CD4-positive, alpha-beta T cell (primary cell): ENCODE results near the gene CTNNA1. TPM values are rescaled to one million over a fixed set of nuclear protein-coding genes. Genes with fewer than 3 reads are reported as not detected.

ENCODE experiments used
- ATAC-seq: fragments of 200-7000 bp; cut with Tn5 transposase; one replicate; pipeline ENCODE4 v1.10.0; 2022; ENCODE audit warnings: mild to moderate bottlenecking; ENCODE audit not compliant: poor library complexity
- CTCF ChIA-PET: fragments of 350-600 bp; sonication (Branson Sonifier 250); formaldehyde crosslinking; loops from one replicate; lab custom pipeline; 2021; ENCODE audit warnings: antibody characterized with exemption, inconsistent platforms; lab: Charles Lee
- POLR2A ChIA-PET: fragments of 350-600 bp; sonication (Branson Sonifier 250); formaldehyde crosslinking; loops from one replicate; lab custom pipeline; 2021; ENCODE audit warnings: antibody characterized with exemption, inconsistent platforms; lab: Charles Lee
- DNase-seq, 14 experiments: peaks; one replicate each; pipeline ENCODE4 v3.0.0-alpha.2; 2013 to 2020; ENCODE audit warnings: mixed read lengths in 2 of 14
- H3K27ac ChIP-seq, 2 donors: one replicate each; pipeline versions ENCODE4 v1.5.1 to v1.7.0; 2013; ENCODE audit warnings: low read length in 2 of 2, low read depth in 1 of 2, mild to moderate bottlenecking in 1 of 2
- H3K27me3 ChIP-seq, 2 experiments: 1 replicate in 1 of 2; 2 replicates in 1 of 2; pipeline versions ENCODE4 v1.6.1 to v1.7.0; 2013; ENCODE audit warnings: low read length in 2 of 2, control low read depth in 1 of 2, mild to moderate bottlenecking in 1 of 2, moderate library complexity in 1 of 2; ENCODE audit not compliant: insufficient read depth in 2 of 2, control insufficient read depth in 1 of 2
- H3K36me3 ChIP-seq: one replicate; pipeline ENCODE4 v1.6.1; 2013; ENCODE audit warnings: low read length, control low read depth; ENCODE audit not compliant: insufficient read depth
- H3K4me1 ChIP-seq: one replicate; pipeline ENCODE4 v1.6.1; 2013; ENCODE audit warnings: low read length, control low read depth; ENCODE audit not compliant: insufficient read depth
- H3K4me3 ChIP-seq: one replicate; pipeline ENCODE4 v1.5.1; 2013; ENCODE audit warnings: mild to moderate bottlenecking, low read length, moderate library complexity
- H3K9me3 ChIP-seq, 2 experiments: 1 replicate in 1 of 2; 2 replicates in 1 of 2; pipeline versions ENCODE4 v1.6.1 to v1.7.0; 2013; ENCODE audit warnings: low read length in 2 of 2, mild to moderate bottlenecking in 2 of 2, control low read depth in 1 of 2, moderate library complexity in 1 of 2; ENCODE audit not compliant: control insufficient read depth in 1 of 2, insufficient read depth in 1 of 2
- H3K27ac Mint-ChIP-seq: one replicate; pipeline ENCODE4 v1.8.0; 2020; ENCODE audit warnings: mixed read lengths
- H3K27me3 Mint-ChIP-seq: one replicate; pipeline ENCODE4 v1.8.0; 2021; ENCODE audit warnings: mixed read lengths
- H3K36me3 Mint-ChIP-seq: one replicate; pipeline ENCODE4 v1.8.0; 2021; ENCODE audit warnings: low read depth, mixed read lengths
- H3K4me1 Mint-ChIP-seq: one replicate; pipeline ENCODE4 v1.8.0; 2021; ENCODE audit warnings: low read depth, mixed read lengths
- H3K4me3 Mint-ChIP-seq: one replicate; pipeline ENCODE4 v1.8.0; 2020; ENCODE audit warnings: mild to moderate bottlenecking, mixed read lengths
- H3K9me3 Mint-ChIP-seq: one replicate; pipeline ENCODE4 v1.8.0; 2020; ENCODE audit warnings: mixed read lengths
- CTCF ChIP-seq: fragments of 200-600 bp; IDR thresholded peaks from one replicate; pipeline ENCODE4 v1.8.0; 2022; ENCODE audit warnings: antibody characterized with exemption, mild to moderate bottlenecking
- intact Hi-C, 2 experiments: fragments of 100-400 bp; cut with DNase I in 1 of 2; cut with micrococcal nuclease in 1 of 2; formaldehyde crosslinking; loops; one replicate each; pipeline versions ENCODE4 v1.15.1 to v1.9.0; 2023 to 2025; cut with DNase I, micrococcal nuclease
- total RNA-seq, 174 experiments: library from RNA in 2 of 174; stranded (reverse) in 2 of 174; gene quantifications; one replicate each; pipeline ENCODE4 v1.2.3 and lab custom pipeline; 2021 to 2026

The CTNNA1 gene
- total RNA-seq, 2 experiments from 2014 or later = 6.0 to 6.7 TPM

DNA sequence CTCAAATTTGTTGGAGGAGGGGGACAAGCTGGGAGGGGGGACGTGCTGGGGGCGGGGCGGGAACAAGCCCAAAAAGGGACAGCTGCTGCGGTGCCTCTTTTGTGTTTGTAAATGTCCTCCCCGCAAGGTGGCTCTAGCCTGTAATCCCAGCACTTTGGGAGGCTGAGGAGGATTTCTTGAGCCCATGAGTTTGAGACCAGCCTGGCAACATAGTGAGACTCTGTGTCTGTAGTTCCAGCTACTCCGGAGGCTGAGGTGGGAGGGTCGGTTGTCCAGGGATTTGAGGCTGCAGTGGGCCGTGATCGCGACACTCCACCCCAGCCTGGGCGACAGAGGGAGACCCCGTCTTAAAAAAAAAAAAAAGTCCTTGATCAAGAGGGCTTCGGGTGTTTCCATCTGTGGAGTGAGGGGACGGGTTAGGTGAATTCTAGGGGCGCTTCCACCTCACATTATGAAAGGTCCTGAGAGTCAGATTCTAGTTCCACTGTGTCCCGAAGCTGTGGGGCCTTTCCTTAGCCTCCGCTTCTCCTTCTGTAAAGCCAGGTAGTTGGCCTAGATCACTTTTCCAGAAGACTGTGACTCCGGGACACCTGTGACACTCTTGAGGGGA, 779 bp upstream of the CTNNA1 start:
- intact Hi-C loops = no loop called here
- ATAC-seq (peak; percentile 21), DNase-seq (no peak)
- Mint-ChIP-seq H3K4me1 (peaks cover 12% of the 10 kb centered on the region), H3K4me3 (peak overlapping the region; percentile 83), H3K27me3 (peaks cover 48% of the 10 kb centered on the region), H3K27ac (no peak overlapping the region), H3K9me3 (peaks cover 9% of the 10 kb centered on the region), H3K36me3 (peaks cover 14% of the 10 kb centered on the region)
- Histone ChIP-seq H3K9me3 (no peaks in the 10 kb centered on the region), H3K27me3 (peaks cover 15 to 25% of the 10 kb centered on the region in 2 experiments), H3K4me1 (peaks cover 19% of the 10 kb centered on the region), H3K36me3 (no peaks in the 10 kb centered on the region), H3K27ac (no peak overlapping the region), H3K4me3 (peak overlapping the region; percentile 68)
- ChIA-PET POLR2A (no interaction called here), CTCF (no interaction called here)
- no peak for TF ChIP-seq CTCF

GRCh38 chr5:138753794-138754698, 821 bp downstream of the CTNNA1 start:
- Histone ChIP-seq H3K4me3 (peak overlapping the region; percentile 68), H3K27ac (no peak overlapping the region), H3K27me3 (peaks cover 15 to 25% of the 10 kb centered on the region in 2 experiments), H3K4me1 (peaks cover 19% of the 10 kb centered on the region), H3K36me3 (no peaks in the 10 kb centered on the region), H3K9me3 (peaks cover 4 to 9% of the 10 kb centered on the region in 2 experiments)
- H3K4me1 Mint-ChIP-seq = peaks cover 12% of the 10 kb centered on the region
- no peak for ATAC-seq
- CTCF ChIA-PET = no interaction called here
- peak overlapping the region; percentile 37 for H3K27ac Mint-ChIP-seq
- no peak for TF ChIP-seq CTCF
- intact Hi-C loops = no loop called here
- peak overlapping the region; percentile 81 for H3K4me3 Mint-ChIP-seq
- POLR2A ChIA-PET = interaction anchor here (1.1 to 1.2 kb wide), 2 partner anchors 10 to 178 kb away, joined by 3 to 4 read pairs; partner anchors contain the start of gene HSPA9
- H3K27me3 Mint-ChIP-seq = peaks cover 52% of the 10 kb centered on the region
- H3K36me3 Mint-ChIP-seq = peaks cover 21% of the 10 kb centered on the region
- DNase-seq = peak in 10 of 14 experiments; percentile 7 to 61 (median 18)
- H3K9me3 Mint-ChIP-seq = peaks cover 15% of the 10 kb centered on the region

- Mint-ChIP-seq H3K4me3 (peak overlapping the region; percentile 81), H3K4me1 (peaks cover 12% of the 10 kb centered on the region), H3K36me3 (peaks cover 21% of the 10 kb centered on the region), H3K9me3 (peaks cover 15% of the 10 kb centered on the region), H3K27me3 (peaks cover 52% of the 10 kb centered on the region), H3K27ac (peak overlapping the region; percentile 37)
- DNase-seq = no peak
- CTCF ChIA-PET = no interaction called here
- Histone ChIP-seq H3K27ac (no peak overlapping the region), H3K36me3 (no peaks in the 10 kb centered on the region), H3K9me3 (peaks cover 9% of the 10 kb centered on the region in 2 experiments), H3K27me3 (peaks cover 15 to 25% of the 10 kb centered on the region in 2 experiments), H3K4me3 (no peak overlapping the region), H3K4me1 (peaks cover 19% of the 10 kb centered on the region)
- POLR2A ChIA-PET = no interaction called here
- TF ChIP-seq CTCF = no peak
- no peak for ATAC-seq
- intact Hi-C loops = no loop called here
Measured at GRCh38 chr5:138754699-138755057, 1.5 kb downstream of the CTNNA1 start.
